ENCODE data around the gene MYH15. TPM values are rescaled to one million over a fixed set of nuclear protein-coding genes. Genes with fewer than 3 reads are reported as not detected.

MYH15 gene
- total and polyA plus RNA-seq, 2 of the 4 experiments (the other 2 are of a cell fraction), result 0.10 to 0.36 TPM

DNA sequence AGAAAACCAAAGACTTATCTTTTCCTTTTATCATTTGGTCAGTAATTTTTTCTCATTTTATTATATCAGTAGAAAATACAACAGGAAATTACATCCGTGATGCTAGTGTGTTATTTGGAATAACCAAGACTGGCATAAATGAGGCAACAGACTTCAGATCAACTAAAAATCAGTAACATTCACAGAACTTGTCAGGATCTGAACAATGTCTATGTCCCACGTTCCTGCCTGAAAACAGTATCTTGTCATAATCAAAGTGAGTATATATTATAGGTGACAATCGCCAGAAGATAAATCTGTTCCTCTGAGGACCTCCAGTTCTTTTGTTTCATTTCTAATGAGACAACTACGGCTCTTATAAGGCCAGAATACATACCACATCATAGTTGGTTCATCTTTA lies 41.8 kb downstream of the MYH15 start:
- no peak overlapping the region for H2BK120ac ChIP-seq (ENCODE audit: low read depth, low read length)
- ATAC-seq (ENCODE audit: low read depth) (no peak), DNase-seq (no peak)
- H3K4me3 ChIP-seq (ENCODE audit: insufficient read depth, low read depth, low read length), result no peak overlapping the region
- H2AFZ ChIP-seq (replicated peaks; ENCODE audit: low read length, poor library complexity), result no peak overlapping the region
- H3K9me3 ChIP-seq (ENCODE audit: control insufficient read depth, insufficient read depth, low read length), result no peaks in the 10 kb centered on the region
- no peak overlapping the region for H4K5ac ChIP-seq (ENCODE audit: low read depth, low read length)
- H4K8ac ChIP-seq (ENCODE audit: low read depth in 2 of 2, low read length in 2 of 2), result no peak overlapping the region
- no peak overlapping the region for H4K91ac ChIP-seq (ENCODE audit: insufficient read depth, low read depth, low read length)
- H3K36me3 ChIP-seq (ENCODE audit: control insufficient read depth, insufficient read depth, low read length), result no peaks in the 10 kb centered on the region
- no peak overlapping the region for H2BK5ac ChIP-seq (ENCODE audit: low read depth, low read length, poor library complexity, severe bottlenecking)
- H3K23ac ChIP-seq (ENCODE audit: low read depth, low read length), result no peak overlapping the region
- BruUV-seq (replicated peaks), result no TSS peak
- intact Hi-C loops (cut with micrococcal nuclease), result no loop called here
- H3K27me3 ChIP-seq (ENCODE audit: control insufficient read depth, insufficient read depth, low read length), result no peaks in the 10 kb centered on the region
- no peak overlapping the region for H3K4ac ChIP-seq (ENCODE audit: low read depth, low read length)
- H3K27ac ChIP-seq (ENCODE audit: insufficient read depth, low read length), result no peak overlapping the region
- TF ChIP-seq POLR2A (IDR thresholded peaks at IDR 0.05; ENCODE audit: low read depth, low read length) (no peak), RCOR1 (IDR thresholded peaks at IDR 0.05; ENCODE audit: insufficient replicate concordance, low read length) (no peak), CEBPB (IDR thresholded peaks at IDR 0.05; ENCODE audit: low read depth, low read length) (no peak), RFX5 (IDR thresholded peaks at IDR 0.05; ENCODE audit: low read depth, low read length) (no peak), NFE2L2 (IDR thresholded peaks at IDR 0.05; ENCODE audit: low read depth, low read length) (no peak), MAZ (IDR thresholded peaks at IDR 0.05; ENCODE audit: borderline replicate concordance, low read depth, low read length) (no peak), BHLHE40 (IDR thresholded peaks at IDR 0.05; ENCODE audit: low read depth, low read length) (no peak), CHD1 (IDR thresholded peaks at IDR 0.05; ENCODE audit: low read depth, low read length) (no peak), USF2 (IDR thresholded peaks at IDR 0.05; ENCODE audit: low read depth, low read length) (no peak), MAFK (IDR thresholded peaks at IDR 0.05; ENCODE audit: low read depth, low read length) (no peak), SMC3 (IDR thresholded peaks at IDR 0.05; ENCODE audit: low read depth, low read length) (no peak), RAD21 (IDR thresholded peaks at IDR 0.05; ENCODE audit: low read length) (no peak), MXI1 (IDR thresholded peaks at IDR 0.05; ENCODE audit: borderline replicate concordance, low read depth, low read length) (no peak), CTCF (conservative IDR thresholded peaks at IDR 0.05; ENCODE audit: low read depth, low read length) (no peak), FOS (IDR thresholded peaks at IDR 0.05; ENCODE audit: low read depth, low read length) (no peak)
- TF ChIP-seq, protein P1, sequence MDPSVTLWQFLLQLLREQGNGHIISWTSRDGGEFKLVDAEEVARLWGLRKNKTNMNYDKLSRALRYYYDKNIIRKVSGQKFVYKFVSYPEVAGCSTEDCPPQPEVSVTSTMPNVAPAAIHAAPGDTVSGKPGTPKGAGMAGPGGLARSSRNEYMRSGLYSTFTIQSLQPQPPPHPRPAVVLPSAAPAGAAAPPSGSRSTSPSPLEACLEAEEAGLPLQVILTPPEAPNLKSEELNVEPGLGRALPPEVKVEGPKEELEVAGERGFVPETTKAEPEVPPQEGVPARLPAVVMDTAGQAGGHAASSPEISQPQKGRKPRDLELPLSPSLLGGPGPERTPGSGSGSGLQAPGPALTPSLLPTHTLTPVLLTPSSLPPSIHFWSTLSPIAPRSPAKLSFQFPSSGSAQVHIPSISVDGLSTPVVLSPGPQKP (IDR thresholded peaks at IDR 0.05; ENCODE audit: borderline replicate concordance, low read depth, low read length), result no peak
- H3K14ac ChIP-seq (replicated peaks; ENCODE audit: low read depth, low read length), result no peak overlapping the region
- H3K4me1 ChIP-seq (ENCODE audit: control insufficient read depth, insufficient read depth, low read length), result peaks cover 6% of the 10 kb centered on the region
- no peak overlapping the region for H2BK15ac ChIP-seq (ENCODE audit: low read depth, low read length)
- H2BK20ac ChIP-seq (ENCODE audit: low read depth, low read length), result no peak overlapping the region
- H3K18ac ChIP-seq (ENCODE audit: low read depth, low read length), result no peak overlapping the region
- ChIA-PET POLR2A (ENCODE audit: unreplicated experiment) (no interaction called here), CTCF (interaction anchor here (0.9 kb wide), 1 partner anchor 9 kb away, joined by 3 read pairs; no protein-coding TSS in a partner anchor)
- H2AK9ac ChIP-seq (replicated peaks; ENCODE audit: low read depth, low read length, poor library complexity), result no peak overlapping the region
- no peak overlapping the region for H3K4me2 ChIP-seq (ENCODE audit: low read depth, low read length)
- H3K9ac ChIP-seq (ENCODE audit: low read depth, low read length), result no peak overlapping the region
- no peak overlapping the region for H2AK5ac ChIP-seq (ENCODE audit: low read depth, low read length)
- H4K20me1 ChIP-seq (ENCODE audit: insufficient read depth, low read length), result no peaks in the 10 kb centered on the region
- in situ Hi-C loops (cut with MboI; ENCODE audit: low sequenced_read_pairs), result no loop called here
- dilution Hi-C loops (cut with HindIII; ENCODE audit: low sequenced_read_pairs, unreplicated experiment), result no loop called here
- no peak overlapping the region for H3K56ac ChIP-seq (ENCODE audit: extremely low read depth, insufficient read depth, low read length)
- no CpG with 5 or more reads among the region's 4 CpGs for WGBS, 2 experiments (ENCODE audit: extremely low coverage in 2 of 2, insufficient read length in 1 of 2)
- H3K79me1 ChIP-seq (ENCODE audit: low read depth in 1 of 2, low read length in 2 of 2), result no peaks in the 10 kb centered on the region
- peaks cover 5% of the 10 kb centered on the region for H3K9me1 ChIP-seq (ENCODE audit: insufficient read depth, low read length)

Data from IMR-90 (cell line).